ENCODE results near the gene ENHO.

ENHO gene

DNA sequence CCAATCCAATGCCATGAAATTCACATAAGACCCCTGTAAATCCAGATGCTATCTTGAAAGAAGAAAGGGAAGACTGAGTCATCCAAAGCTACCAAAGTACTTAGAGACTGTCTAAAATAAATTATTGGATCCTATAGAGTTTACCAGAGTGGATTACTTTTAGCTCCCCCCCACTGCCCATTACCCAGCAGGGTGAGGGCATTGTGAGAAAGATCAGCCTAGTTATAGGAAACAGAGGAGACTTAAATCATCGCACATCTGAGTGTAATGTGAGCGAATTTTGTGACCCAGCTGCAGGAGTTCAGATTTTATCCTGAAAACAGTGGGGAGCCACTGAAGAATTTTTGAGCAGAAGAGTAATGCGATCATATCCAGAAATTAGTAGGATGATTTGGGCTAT, 1.6 kb upstream of the ENHO start:
- no peak for DNase-seq (ENCODE audit: low spot score)

DNA sequence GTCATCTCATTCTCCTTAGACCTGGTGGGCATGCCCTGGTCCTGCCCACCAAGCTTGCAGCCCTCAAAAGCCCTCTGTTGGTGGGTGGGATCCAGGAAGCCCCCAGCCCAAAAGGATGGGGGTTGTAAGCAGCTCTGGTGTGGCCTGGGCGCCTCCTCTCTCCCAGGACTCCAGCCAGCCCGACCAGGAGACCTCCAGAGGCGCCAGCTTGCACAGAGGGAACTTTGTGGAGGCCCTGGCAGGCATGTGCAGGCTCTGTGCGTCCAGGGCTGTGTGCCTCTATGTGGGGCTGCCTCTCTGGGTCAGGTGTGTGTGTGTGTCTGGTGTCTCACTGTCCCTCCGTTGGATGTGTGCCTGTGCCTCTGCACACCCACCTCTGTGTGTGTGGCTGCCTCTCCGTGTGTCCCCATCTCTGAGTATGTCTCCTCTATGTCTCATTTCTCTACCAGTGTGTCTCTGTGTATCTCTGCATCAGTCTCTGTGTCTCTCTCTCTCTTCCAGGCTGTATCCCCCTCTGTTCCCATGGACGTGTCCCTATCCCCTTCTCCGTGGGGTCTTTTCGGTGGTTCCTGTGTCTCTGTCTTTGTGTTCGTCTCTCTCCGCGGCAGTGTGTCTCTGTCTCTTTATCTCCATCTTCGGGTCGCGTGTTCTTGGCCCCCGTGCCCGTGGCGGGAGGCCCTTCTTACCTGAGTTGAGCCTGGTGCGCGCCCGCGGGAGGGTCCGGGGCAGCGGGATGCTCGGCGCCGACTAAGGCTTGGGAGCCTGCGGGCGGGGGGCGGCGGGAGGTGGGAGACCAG, 501 bp downstream of the ENHO start:
- no peak for DNase-seq (ENCODE audit: low spot score)

DNA sequence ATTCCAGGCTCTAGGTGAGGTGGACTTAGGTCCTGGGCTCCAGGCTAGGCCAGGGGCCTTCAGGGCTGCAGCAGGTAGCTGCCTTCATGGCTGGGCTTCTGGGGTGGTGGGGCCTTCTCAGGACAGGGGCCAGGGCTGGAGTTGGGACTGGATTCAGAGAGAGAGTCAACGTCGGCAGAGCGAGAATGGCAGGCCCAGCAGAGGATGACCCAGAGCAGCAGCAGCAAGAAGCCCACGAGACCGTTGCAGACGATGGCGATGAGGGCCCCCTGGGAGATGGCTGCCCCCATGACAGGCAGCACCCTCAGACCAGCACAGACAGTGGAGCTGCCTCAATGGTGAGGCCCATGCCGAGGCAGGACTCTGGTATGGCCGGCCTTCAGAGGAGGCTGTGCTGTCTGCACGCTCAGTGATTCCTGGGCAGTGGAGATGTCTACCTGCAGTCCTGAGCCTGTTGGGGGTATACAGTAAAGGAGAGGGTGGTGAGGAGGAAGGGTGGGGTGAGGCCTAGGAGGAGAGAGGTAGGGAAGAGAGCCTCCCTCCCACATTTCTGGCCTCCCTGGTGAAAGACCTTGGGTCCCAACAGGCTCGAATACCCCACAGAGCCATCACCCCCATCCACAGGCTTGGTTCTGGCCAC, 1.3 kb downstream of the ENHO start:
- no peak for DNase-seq (ENCODE audit: low spot score)

DNA sequence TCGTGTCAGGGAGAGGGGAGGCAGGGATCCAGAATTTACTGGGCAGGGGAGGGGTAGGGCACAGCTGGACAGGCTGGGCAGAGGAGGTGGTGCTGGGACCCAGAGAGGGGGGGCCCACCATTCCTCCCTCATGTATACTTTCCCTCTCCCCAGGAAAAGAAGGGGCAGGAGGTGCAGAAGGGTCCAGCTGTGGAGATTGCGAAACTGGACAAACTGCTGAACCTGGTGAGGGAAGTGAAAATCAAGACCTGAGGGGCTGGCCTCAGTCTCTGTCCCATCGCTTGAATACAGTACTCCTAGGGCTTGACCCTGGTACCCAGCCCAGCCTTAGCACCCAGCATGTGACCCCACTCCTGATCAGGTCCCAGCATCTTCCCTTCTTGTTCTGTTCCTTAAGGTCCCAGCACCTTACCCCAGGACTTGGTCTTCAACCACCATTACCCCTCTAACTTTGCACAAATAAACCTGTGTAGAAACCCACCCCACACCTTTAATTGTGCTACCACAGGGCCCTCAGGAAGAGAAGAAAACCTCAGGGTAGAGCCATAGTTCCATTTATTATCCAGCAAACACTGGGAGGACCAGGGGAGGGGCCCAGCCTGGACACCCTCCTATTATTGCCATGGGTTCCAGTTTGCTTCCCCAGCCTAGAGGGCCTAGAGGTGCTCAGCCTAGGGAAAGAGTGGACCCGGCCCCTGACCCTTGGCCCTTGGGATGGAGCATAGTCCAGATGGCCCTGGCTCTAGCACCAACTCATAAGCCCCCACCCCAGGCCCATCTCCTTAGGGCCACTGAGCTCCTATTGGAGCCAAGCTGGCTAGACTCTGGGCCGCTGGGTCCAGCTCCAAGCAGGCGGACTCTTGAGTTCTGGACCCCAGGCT, 2.0 kb downstream of the ENHO start:
- no peak for DNase-seq (ENCODE audit: low spot score)

DNA sequence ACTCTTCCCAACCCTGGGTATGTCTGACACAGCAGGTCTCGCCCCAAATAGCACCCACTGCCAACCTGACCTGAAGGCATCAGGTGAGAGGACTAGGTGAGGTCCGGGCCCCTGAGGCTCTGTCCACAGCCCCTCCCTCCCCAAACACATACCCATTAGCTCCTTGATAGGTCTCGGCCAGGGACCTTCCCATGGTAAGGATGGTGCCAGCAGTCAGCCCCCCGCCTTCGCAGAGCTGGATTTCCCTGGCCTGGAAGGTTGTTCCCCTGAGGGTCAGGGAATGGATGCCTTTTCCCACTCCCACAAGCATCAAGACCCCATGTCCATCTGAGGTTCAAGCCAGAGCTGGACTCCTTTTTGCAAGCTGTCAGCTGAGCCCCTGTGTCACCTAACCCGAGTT, 2.7 kb downstream of the ENHO start:
- no peak for DNase-seq (ENCODE audit: low spot score)

DNA sequence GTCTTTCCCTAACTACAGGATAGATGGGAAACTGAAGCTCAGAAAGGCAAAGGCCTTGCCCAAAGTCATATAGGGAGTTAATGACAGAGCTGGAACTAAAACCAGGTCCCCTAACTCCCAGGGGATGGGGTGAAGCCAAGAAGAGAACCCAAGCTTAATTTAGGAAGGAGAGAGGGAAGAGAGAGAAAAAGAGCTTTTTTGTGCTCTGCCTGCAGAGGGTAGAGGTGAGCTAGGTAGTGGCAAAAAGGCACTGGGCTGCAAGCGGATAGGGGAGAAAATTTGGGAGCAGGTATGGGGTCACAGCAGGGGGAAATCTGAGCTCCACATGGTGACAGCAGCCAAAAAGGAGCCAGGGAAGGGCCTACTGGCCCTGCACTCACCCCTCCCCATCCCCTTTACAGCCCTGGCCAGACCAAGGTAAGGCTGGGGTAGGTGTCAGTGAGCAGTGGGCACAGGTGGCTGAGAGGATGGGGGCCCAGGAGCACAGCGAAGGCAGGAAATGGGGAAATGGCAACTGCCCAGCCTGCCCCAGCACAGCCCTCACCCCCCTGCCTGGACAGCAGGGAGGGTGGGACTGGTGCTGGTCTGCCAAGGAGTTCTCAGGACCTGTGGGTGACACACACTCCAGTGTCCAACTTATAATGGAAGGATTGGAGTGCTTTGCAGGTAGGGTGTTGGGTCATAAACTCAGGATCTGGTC, 3.3 kb downstream of the ENHO start:
- no peak for DNase-seq (ENCODE audit: low spot score)

DNA sequence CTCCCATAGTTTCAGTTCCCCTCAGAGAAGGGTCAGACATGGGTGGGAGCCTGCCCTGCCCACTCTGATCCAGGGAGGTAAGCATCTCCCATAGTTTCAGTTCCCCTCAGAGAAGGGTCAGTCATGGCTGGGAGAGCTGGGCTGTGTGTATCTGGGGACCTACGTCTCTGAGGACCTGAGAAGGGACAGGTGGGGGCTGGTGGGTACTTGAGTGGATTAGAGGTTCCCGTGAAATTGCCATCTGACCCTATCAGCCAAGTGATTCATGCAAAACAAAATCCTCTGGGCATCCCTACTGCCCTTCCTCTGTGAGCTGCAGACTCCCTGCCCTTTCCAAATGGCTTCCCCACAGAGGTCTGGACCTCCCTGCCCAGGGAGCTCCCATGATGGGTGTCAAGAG, 3.9 kb downstream of the ENHO start:
- DNase-seq (ENCODE audit: low spot score) = no peak

DNA sequence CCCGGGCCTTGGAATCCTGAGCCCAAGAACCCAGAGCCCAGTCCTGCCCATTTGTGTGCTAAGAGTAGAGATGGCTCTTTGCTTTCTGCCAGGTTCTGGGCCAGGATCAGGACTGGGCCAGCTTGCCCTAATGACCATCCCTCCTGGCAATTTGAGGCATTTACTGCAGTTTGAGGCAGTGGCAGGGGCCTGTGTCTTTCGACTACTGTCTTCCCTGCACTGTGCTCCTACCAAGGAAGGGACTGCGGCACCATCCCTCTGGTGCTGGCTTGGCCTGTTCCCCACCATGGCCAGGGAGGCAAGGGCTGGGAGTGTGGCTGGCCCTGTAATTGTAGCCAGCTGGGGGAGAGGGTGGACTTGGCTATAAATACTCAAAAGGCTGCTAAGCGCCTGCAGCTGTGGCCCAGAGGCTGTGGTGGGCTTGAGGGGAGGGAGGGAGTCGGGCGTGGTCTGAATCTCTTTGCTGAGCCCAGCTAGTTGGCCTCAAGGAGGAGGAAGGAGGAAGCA, 4.6 kb downstream of the ENHO start:
- no peak for DNase-seq (ENCODE audit: low spot score)

DNA sequence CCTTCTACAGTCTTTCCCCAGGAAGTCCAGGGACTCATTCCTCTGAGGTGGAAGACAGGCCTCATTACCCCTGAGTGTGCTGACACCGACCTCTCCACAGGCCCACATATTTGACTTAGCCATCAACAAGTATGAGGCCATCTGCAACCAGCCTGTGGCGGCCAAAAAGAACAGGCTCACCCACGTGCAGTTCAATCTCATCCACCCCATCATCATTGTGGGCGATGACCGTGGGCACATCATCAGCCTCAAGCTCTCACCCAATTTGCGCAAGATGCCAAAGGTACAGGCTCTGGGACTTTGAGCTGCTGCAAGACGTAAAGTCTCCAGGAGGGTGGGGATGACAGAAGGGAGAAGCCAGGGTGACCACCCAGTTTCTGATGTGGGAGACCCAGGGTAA, 5.6 kb downstream of the ENHO start:
- DNase-seq (ENCODE audit: low spot score) = no peak

DNA sequence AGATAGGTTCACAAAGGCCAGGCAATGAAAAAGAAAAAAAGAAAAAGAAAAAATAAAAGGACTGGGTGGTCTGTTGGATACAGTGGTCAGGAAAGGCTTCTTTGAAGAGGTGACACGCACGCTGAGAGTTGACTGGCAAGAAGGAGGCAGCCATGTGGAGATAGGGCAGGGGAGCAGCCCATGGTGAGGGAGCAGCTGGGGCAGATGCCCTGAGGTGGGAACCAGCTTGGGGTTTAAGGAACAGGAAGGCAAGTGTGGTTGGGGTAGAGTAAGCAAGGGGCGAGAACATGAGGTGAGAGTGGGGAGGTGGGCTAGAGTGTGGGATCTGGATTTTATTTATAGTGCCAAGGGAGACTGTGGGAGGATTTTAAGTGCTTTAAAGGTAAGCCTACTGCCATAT, 6.8 kb downstream of the ENHO start:
- no peak for DNase-seq (ENCODE audit: low spot score)

DNA sequence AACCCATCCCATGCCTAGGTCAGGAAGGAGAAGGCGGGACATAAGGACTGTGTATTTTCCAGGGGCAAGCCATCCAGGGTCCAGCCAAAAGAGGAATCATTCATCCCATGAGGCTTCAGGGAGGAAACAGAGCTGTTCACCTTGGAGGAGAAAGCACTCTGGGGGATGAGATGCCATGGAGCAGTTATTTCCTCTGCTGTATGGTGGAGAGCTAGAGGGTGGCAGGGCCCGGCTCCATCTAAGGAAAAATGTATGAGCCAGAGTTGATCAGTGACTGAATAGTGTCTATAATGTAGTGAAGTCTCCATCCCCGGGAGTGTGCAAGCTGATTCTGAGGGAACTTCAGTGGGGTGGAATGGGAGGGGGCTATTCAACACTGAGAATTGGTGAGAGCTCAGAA, 8.0 kb downstream of the ENHO start:
- no peak for DNase-seq (ENCODE audit: low spot score)

DNA sequence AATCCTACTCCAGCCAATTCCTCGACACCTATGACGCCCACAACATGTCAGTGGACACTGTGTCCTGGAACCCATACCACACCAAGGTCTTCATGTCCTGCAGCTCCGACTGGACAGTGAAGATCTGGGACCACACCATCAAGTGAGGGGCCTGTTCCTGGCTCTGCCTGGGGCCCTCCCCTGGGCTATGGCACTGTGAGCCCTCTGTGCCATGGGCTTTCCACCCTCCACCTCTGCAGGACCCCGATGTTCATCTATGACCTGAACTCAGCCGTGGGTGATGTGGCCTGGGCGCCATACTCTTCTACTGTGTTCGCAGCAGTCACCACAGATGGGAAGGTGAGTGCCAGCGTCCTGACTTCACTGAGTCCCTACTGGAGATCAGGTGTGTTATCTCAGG, 8.4 kb downstream of the ENHO start:
- no peak for DNase-seq (ENCODE audit: low spot score)

DNA sequence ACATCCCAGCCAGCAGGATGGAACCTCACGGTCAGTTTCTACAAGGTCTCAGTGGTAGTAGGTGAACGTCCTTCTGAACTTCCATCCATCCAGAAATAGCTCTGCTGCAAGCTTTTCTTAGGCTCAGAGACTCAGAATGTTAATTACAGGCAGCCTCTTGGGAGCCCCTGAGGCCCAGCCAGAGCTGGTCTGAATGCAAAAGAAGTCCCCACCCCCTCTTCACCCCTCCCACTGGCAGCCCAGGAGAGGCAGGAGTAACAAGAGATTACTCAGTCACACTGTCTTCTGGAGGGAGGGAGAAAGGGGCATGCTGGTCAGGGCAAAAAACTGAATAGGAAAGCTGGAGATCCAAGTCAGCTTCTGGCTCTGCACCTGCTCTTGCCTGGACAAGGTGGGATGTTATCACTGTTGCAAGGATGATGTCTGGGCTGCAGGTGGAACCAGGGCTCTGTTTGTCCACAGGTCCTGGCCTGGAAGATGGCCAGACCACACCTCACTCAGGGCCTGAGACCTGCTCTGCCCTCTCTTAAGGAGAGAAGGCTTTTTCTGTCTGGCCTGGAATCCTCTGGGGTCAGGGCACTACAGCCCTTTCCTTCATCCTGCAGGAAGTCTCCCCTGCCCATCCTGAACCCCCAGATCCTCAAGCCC, 9.1 kb downstream of the ENHO start:
- no peak for DNase-seq (ENCODE audit: low spot score)

DNA sequence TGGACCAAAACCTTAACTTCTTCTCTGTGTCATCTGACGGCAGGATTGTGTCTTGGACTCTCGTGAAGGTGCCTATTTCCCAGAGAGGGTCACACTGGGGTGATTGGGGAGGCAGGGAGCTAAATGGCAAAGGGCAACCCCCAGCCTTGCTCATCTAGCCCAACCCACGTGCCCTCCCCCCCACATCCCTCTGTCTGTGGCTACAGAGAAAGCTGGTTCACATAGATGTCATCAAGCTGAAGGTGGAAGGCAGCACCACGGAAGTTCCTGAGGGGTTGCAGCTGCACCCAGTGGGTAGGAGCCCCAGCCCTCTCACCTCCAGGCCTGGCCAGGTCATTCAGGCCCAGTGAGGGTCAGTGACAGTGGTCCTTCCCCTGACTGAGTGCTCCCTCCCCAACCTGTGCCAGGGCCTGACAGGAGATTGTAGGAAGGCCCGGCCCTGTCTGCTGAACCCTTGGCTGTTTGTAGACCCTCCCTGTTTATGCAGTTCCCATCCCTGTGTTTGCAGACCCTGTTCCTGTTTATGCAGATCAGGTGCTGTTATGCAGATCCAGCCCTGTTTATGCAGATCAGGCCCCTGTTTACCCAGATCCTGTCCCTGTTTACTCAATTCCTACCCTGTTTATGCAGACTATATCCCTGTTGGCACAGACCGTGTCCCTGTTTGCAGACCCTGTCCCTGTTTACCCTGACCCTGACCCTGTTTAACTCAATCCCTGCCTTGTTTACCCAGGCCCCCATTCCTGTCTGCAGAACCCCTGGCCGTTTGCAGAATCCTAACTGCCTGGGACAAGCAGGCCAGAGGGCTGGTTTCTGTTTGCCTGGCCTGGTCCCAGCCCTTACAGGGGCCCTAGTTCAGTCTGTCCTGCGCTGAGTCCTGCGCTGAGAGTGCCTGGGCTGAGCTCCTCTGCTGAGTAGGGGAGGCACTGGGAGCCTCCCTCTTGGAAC, 10.4 kb downstream of the ENHO start:
- DNase-seq (ENCODE audit: low spot score) = no peak

DNA sequence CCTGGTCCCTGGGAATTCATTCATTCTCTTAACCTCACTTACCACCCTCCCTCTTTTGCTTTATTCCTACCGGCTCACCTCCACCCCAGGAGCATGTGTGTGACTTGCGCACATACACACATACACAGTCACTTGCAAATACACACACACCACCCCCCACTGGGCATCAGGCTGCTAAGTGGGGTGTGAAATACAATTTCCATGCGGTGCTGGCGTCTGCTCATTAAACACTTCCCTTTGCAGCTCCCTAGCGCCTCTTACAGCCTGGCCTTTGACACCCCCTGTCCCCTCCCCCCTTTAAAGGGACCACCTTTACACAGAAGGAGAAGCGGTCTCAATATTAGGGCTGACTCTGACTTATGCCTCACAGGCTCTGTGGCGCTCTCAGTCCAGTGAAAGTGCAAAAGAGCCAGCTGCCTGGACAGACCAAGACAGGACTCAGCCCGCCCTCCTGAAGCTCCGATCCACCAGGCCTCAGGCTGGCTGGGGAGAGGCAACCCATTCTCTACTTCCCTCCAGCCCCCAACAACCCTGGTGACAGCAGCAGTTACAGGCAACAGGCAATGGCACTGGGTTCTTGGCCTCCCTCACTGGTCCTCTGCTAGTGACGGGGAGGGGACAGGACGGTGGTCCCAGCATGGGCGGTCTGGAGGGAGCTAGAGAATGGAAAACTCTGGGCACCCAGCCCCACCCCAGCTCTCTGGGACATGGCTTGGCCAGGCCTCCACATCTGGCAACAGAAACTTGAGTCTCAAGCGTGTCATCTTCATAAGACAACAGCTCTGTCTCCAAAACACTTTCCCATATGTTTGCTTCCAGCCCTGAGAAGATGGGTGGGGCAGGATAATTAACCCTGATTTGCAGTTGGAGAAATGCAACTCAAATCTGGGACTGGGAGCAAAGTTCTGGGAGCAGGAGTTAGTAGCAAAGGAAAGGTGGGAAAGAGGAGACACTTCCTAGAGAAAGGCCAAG, 12.0 kb downstream of the ENHO start:
- no peak for DNase-seq (ENCODE audit: low spot score)

DNA sequence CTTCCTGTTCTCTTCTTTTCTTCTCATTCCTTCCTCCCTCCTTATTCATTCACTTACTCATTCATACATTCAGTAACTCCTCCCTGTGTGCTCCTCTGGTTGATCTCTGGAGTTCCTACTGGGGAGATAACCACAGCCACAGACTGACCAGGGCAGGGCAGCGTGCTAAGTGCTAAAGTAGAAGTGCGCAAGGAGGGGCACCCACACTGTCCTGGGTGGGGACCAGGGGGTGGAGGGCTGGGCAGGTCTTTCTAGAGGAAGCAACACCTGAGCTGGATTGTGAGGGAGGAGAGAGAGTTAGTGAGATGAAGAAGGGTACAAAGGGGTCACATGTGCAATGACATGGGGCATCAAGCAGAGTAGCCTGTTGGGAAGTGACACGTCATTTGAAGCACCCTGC, 13.8 kb downstream of the ENHO start:
- no peak for DNase-seq (ENCODE audit: low spot score)

DNA sequence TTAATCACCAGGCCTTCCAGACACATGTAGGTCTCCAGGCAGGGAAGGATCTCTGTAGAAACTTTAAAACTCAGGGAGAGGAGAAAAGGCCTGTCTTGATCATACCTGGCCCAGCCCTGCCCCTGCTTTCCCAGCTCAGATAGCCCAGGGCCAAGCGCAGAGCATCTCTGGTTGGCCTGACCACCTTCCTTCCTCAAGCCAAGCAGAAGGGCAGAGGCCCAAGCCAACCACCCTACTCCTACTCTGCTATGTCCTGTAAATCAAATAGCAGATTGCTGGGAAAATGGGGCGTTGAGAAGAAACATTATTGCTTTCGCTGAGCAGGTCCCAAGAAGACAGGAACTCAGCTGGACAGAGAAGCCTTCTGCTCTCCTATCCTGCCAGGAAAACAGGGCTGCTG, 14.3 kb downstream of the ENHO start:
- no peak for DNase-seq (ENCODE audit: low spot score)

DNA sequence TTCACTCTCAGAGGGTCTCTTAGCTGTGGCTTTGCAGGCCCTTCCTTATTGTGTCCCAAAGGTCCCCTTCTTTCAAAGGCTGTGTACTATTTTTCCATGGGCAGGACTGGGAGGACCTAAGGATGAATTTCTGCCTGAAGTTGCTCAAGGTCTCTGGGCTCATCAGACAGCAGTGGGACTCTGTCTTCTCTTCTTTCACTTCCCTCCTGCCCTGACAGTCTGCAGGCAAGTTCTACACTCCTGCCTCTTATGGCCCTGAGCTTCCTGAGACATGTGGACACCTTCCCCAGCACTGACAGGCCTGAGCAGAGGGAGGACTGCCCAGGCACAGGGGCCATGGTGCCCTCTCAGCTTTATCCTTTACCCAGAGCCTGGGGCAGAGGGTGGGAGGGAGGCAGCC, 14.8 kb downstream of the ENHO start:
- no peak for DNase-seq (ENCODE audit: low spot score)

DNA sequence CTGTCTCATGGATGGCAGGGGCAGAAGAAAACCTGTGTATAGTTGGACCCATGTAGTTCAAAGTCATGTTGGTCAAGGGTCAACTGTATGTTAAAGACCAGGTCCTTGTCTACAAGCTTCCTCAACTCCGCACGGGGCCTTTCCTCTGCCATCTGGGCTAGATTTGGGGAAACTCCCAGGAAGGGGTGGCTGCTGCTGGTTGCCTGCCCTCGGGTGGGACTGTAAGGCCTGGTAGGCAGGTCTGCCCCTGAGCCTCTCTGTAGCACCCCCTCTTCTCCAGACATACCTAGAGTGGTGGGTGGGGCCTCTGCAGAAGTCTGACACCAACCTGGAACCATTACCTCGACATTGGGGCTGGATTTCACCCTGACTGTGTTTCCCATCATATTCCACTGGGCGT, 15.2 kb downstream of the ENHO start:
- no peak for DNase-seq (ENCODE audit: low spot score)

All from NAMALWA (cell line).